H9 (cell line): ENCODE data around the gene SMARCE1. TPM values are rescaled to one million over a fixed set of nuclear protein-coding genes. Genes with fewer than 3 reads are reported as not detected.

Source experiments
- DNase-seq: peaks from one replicate; pipeline ENCODE4 v3.0.0-alpha.2; 2017
- H2AFZ ChIP-seq: one replicate; pipeline ENCODE4 v1.6.1; 2013; ENCODE audit warnings: mild to moderate bottlenecking, low read length, control low read depth, moderate library complexity
- H2AK5ac ChIP-seq: 2 replicates; pipeline ENCODE4 v1.6.1; 2013; ENCODE audit warnings: low read length, control low read depth, mixed read lengths; ENCODE audit not compliant: insufficient read length
- H2BK120ac ChIP-seq: one replicate; pipeline ENCODE4 v1.6.1; 2013; ENCODE audit warnings: low read depth, mild to moderate bottlenecking, low read length, control low read depth, inconsistent platforms; ENCODE audit not compliant: poor library complexity, severe bottlenecking
- H2BK12ac ChIP-seq: 2 replicates; pipeline ENCODE4 v1.6.1; 2013; ENCODE audit warnings: low read length, control low read depth, mixed read lengths, low read depth; ENCODE audit not compliant: insufficient read length
- H2BK15ac ChIP-seq: 2 replicates; pipeline ENCODE4 v1.6.1; 2013; ENCODE audit warnings: low read depth, low read length, control low read depth
- H2BK20ac ChIP-seq: one replicate; pipeline ENCODE4 v1.6.1; 2013; ENCODE audit warnings: low read depth, mild to moderate bottlenecking, low read length, control low read depth, inconsistent platforms; ENCODE audit not compliant: poor library complexity, severe bottlenecking
- H2BK5ac ChIP-seq: 2 replicates; pipeline ENCODE4 v1.6.1; 2013; ENCODE audit warnings: low read length, control low read depth, mixed read lengths; ENCODE audit not compliant: insufficient read length
- H3K14ac ChIP-seq: 2 replicates; pipeline ENCODE4 v1.6.1; 2013; ENCODE audit warnings: low read length, control low read depth; ENCODE audit not compliant: insufficient read depth
- H3K18ac ChIP-seq: 2 replicates; pipeline ENCODE4 v1.6.1; 2013; ENCODE audit warnings: low read depth, mild to moderate bottlenecking, mixed read lengths, low read length, control low read depth; ENCODE audit not compliant: insufficient read length
- H3K23ac ChIP-seq: 2 replicates; pipeline ENCODE4 v1.6.1; 2013; ENCODE audit warnings: low read length, control low read depth, mixed read lengths, low read depth; ENCODE audit not compliant: insufficient read length
- H3K23me2 ChIP-seq: 2 replicates; pipeline ENCODE4 v1.6.1; 2013; ENCODE audit warnings: low read depth, mild to moderate bottlenecking, mixed read lengths, low read length, control low read depth; ENCODE audit not compliant: insufficient read length, poor library complexity, severe bottlenecking
- H3K27ac ChIP-seq: 2 replicates; pipeline ENCODE4 v1.5.1; 2013; ENCODE audit warnings: low read length, control low read depth, mixed read lengths, low read depth; ENCODE audit not compliant: insufficient read length
- H3K27me3 ChIP-seq: 2 replicates; pipeline ENCODE4 v1.6.1; 2013; ENCODE audit warnings: low read length, control low read depth, inconsistent platforms; ENCODE audit not compliant: insufficient read depth
- H3K4ac ChIP-seq: 2 replicates; pipeline ENCODE4 v1.6.1; 2013; ENCODE audit warnings: low read depth, mild to moderate bottlenecking, control low read depth, inconsistent platforms, low read length, moderate library complexity
- H3K4me1 ChIP-seq: 2 replicates; pipeline ENCODE4 v1.6.1; 2013; ENCODE audit warnings: low read length, control low read depth, inconsistent platforms; ENCODE audit not compliant: insufficient read depth
- H3K4me2 ChIP-seq: 2 replicates; pipeline ENCODE4 v1.6.1; 2013; ENCODE audit warnings: low read length, control low read depth, mixed read lengths; ENCODE audit not compliant: insufficient read length, insufficient read depth
- H3K56ac ChIP-seq: 2 replicates; pipeline ENCODE4 v1.6.1; 2013; ENCODE audit warnings: low read depth, mild to moderate bottlenecking, mixed read lengths, low read length, control low read depth; ENCODE audit not compliant: insufficient read length
- H3K79me1 ChIP-seq: 2 replicates; pipeline ENCODE4 v1.6.1; 2013; ENCODE audit warnings: low read depth, mild to moderate bottlenecking, moderate library complexity, low read length, control low read depth, inconsistent platforms; ENCODE audit not compliant: insufficient read depth, poor library complexity, severe bottlenecking
- H3K79me2 ChIP-seq: 2 replicates; pipeline ENCODE4 v1.6.1; 2013; ENCODE audit warnings: low read length, control low read depth, inconsistent platforms; ENCODE audit not compliant: insufficient read depth
- H3K9ac ChIP-seq: 2 replicates; pipeline ENCODE4 v1.6.1; 2013; ENCODE audit warnings: low read length, control low read depth, mixed read lengths; ENCODE audit not compliant: insufficient read length; ENCODE audit errors: extremely low read depth
- H3K9me3 ChIP-seq: one replicate; pipeline ENCODE4 v1.6.1; 2013; ENCODE audit warnings: low read depth, low read length, inconsistent platforms; ENCODE audit not compliant: control insufficient read depth
- H3T11ph ChIP-seq: one replicate; pipeline ENCODE4 v1.6.1; 2013; ENCODE audit warnings: mild to moderate bottlenecking, low read length, control low read depth, inconsistent platforms
- H4K20me1 ChIP-seq: one replicate; pipeline ENCODE4 v1.6.1; 2013; ENCODE audit not compliant: control insufficient read depth, insufficient read length, insufficient read depth
- H4K5ac ChIP-seq: 2 replicates; pipeline ENCODE4 v1.6.1; 2013; ENCODE audit warnings: low read depth, mild to moderate bottlenecking, mixed read lengths, low read length, control low read depth; ENCODE audit not compliant: insufficient read length
- H4K8ac ChIP-seq: replicated peaks from 2 replicates; pipeline ENCODE4 v1.6.1; 2013; ENCODE audit warnings: low read length, control low read depth, mixed read lengths, low read depth; ENCODE audit not compliant: insufficient read length
- H4K91ac ChIP-seq: 2 replicates; pipeline ENCODE4 v1.6.1; 2013; ENCODE audit warnings: low read depth, mild to moderate bottlenecking, moderate library complexity, mixed read lengths, low read length, control low read depth; ENCODE audit not compliant: insufficient read length
- H3K27ac Mint-ChIP-seq, 3 experiments: 2 replicates in 2 of 3; 3 replicates in 1 of 3; pipeline ENCODE4 v1.8.0; 2020 to 2021; ENCODE audit warnings: mixed read lengths in 3 of 3, mild to moderate bottlenecking in 1 of 3, moderate library complexity in 1 of 3
- H3K27me3 Mint-ChIP-seq: 2 replicates; pipeline ENCODE4 v1.8.0; 2021; ENCODE audit warnings: low read depth, mild to moderate bottlenecking, moderate library complexity, mixed read lengths
- H3K36me3 Mint-ChIP-seq, 3 experiments: 2 replicates in 2 of 3; 3 replicates in 1 of 3; pipeline ENCODE4 v1.8.0; 2020 to 2021; ENCODE audit warnings: low read depth in 3 of 3, mixed read lengths in 3 of 3; ENCODE audit not compliant: insufficient read depth in 1 of 3
- H3K4me1 Mint-ChIP-seq, 2 experiments: 2 replicates each; pipeline ENCODE4 v1.8.0; 2020; ENCODE audit warnings: mixed read lengths in 2 of 2
- H3K4me3 Mint-ChIP-seq, 2 experiments: 2 replicates in 1 of 2; 3 replicates in 1 of 2; pipeline ENCODE4 v1.8.0; 2020 to 2021; ENCODE audit warnings: mild to moderate bottlenecking in 2 of 2, mixed read lengths in 2 of 2, moderate library complexity in 1 of 2
- H3K9me3 Mint-ChIP-seq, 2 experiments: 2 replicates in 1 of 2; 3 replicates in 1 of 2; pipeline ENCODE4 v1.8.0; 2020; ENCODE audit warnings: mild to moderate bottlenecking in 2 of 2, mixed read lengths in 2 of 2, moderate library complexity in 1 of 2
- total RNA-seq: library from RNA; stranded (reverse); gene quantifications from 2 replicates; pipeline ENCODE4 v1.2.1, GENCODE V29; 2021
- TF ChIP-seq, protein P1 (sequence below): fragments of 200-600 bp; sonication (generic); conservative IDR thresholded peaks from 3 replicates; pipeline ENCODE4 v1.8.0; 2021; ENCODE audit warnings: antibody characterized with exemption, mild to moderate bottlenecking

The SMARCE1 gene
- total RNA-seq, 1 experiment from 2014 or later = 122 TPM

DNA sequence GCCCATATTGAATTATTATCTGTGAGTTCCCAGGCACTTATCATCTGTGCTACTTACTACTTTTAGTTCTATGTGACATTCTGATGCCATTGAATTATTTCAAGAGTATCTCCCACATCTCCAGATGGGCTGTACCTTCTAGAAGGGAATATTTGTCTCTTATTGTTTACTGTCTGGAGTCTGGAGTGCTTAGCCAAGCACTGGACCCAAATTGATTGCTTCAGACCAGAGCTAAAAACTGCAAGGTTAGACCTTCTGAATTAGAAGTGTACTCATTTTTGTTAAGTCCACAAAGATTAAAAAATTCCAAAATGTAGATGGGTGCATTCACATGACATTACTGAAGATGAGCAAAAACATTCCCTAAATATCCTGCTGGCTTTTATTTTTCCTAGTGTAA, 33.4 kb upstream of the SMARCE1 start:
- H3K23me2 ChIP-seq = no peaks in the 10 kb centered on the region
- no peak overlapping the region for H3K27ac Mint-ChIP-seq

More for the DNA sequence above, 33.4 kb upstream of the SMARCE1 start:
- Histone ChIP-seq H4K8ac (no peak overlapping the region), H4K91ac (no peak overlapping the region), H3K79me1 (no peaks in the 10 kb centered on the region), H3K4me2 (no peak overlapping the region), H3K18ac (no peak overlapping the region), H2BK20ac (no peak overlapping the region), H3K9ac (no peak overlapping the region), H3T11ph (no peak overlapping the region), H3K9me3 (no peaks in the 10 kb centered on the region), H2BK12ac (no peak overlapping the region), H2BK5ac (no peak overlapping the region), H2AFZ (no peak overlapping the region), H3K23ac (no peak overlapping the region), H4K20me1 (no peaks in the 10 kb centered on the region), H3K14ac (no peak overlapping the region), H2AK5ac (no peak overlapping the region), H3K79me2 (no peaks in the 10 kb centered on the region), H4K5ac (no peak overlapping the region), H3K27me3 (no peaks in the 10 kb centered on the region), H3K4ac (no peak overlapping the region), H3K56ac (no peak overlapping the region), H3K27ac (no peak overlapping the region), H3K4me1 (no peaks in the 10 kb centered on the region), H2BK120ac (no peak overlapping the region), H2BK15ac (no peak overlapping the region)
- Mint-ChIP-seq H3K4me1 (no peaks in the 10 kb centered on the region), H3K4me3 (no peak overlapping the region), H3K36me3 (no peaks in the 10 kb centered on the region), H3K27me3 (peaks cover 15% of the 10 kb centered on the region), H3K9me3 (no peaks in the 10 kb centered on the region)
- TF ChIP-seq, protein P1, sequence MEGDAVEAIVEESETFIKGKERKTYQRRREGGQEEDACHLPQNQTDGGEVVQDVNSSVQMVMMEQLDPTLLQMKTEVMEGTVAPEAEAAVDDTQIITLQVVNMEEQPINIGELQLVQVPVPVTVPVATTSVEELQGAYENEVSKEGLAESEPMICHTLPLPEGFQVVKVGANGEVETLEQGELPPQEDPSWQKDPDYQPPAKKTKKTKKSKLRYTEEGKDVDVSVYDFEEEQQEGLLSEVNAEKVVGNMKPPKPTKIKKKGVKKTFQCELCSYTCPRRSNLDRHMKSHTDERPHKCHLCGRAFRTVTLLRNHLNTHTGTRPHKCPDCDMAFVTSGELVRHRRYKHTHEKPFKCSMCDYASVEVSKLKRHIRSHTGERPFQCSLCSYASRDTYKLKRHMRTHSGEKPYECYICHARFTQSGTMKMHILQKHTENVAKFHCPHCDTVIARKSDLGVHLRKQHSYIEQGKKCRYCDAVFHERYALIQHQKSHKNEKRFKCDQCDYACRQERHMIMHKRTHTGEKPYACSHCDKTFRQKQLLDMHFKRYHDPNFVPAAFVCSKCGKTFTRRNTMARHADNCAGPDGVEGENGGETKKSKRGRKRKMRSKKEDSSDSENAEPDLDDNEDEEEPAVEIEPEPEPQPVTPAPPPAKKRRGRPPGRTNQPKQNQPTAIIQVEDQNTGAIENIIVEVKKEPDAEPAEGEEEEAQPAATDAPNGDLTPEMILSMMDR = no peak
- no peak for DNase-seq
